Measurements from ENCODE around the gene NFE2L3.

DNA sequence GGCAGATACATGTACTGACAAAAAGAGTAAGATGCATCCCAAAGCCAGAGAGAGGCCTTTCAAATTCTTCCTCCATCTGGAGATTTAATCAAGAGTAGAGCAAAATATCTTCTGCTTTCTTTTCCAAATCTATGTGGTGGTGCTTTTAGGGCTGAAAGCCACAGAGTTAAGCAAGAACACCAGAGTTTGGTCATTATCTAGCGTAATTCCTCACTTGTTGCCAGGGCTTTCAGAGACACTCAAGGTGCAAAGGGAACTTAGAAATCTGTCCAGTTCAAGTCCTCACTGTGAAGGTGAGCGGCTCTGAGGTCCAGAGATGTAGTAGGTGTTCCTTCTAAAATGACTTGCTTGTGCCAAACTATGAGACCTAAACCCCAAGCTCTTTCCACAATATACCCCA lies 10.9 kb upstream of the NFE2L3 start:
- TF ChIP-seq, protein P1, sequence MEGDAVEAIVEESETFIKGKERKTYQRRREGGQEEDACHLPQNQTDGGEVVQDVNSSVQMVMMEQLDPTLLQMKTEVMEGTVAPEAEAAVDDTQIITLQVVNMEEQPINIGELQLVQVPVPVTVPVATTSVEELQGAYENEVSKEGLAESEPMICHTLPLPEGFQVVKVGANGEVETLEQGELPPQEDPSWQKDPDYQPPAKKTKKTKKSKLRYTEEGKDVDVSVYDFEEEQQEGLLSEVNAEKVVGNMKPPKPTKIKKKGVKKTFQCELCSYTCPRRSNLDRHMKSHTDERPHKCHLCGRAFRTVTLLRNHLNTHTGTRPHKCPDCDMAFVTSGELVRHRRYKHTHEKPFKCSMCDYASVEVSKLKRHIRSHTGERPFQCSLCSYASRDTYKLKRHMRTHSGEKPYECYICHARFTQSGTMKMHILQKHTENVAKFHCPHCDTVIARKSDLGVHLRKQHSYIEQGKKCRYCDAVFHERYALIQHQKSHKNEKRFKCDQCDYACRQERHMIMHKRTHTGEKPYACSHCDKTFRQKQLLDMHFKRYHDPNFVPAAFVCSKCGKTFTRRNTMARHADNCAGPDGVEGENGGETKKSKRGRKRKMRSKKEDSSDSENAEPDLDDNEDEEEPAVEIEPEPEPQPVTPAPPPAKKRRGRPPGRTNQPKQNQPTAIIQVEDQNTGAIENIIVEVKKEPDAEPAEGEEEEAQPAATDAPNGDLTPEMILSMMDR (IDR thresholded peaks at IDR 0.05; ENCODE audit: low read length), result no peak
- TF ChIP-seq EZH2 (IDR thresholded peaks at IDR 0.05; ENCODE audit: borderline replicate concordance, low read length), result no peak
